ENCODE results near the gene LONP2. TPM values are rescaled to one million over a fixed set of nuclear protein-coding genes. Genes with fewer than 3 reads are reported as not detected.
A peak's percentile ranks its signal among the peaks of the same experiment; 100 is the strongest.
"Not testable (repeated sequence)": the region's sequence is repeated elsewhere in the genome, so short reads cannot be mapped to it uniquely, and the experiment has no call there.

The LONP2 gene
- total RNA-seq, 1 donor from 2014 or later: 52.2 TPM

DNA sequence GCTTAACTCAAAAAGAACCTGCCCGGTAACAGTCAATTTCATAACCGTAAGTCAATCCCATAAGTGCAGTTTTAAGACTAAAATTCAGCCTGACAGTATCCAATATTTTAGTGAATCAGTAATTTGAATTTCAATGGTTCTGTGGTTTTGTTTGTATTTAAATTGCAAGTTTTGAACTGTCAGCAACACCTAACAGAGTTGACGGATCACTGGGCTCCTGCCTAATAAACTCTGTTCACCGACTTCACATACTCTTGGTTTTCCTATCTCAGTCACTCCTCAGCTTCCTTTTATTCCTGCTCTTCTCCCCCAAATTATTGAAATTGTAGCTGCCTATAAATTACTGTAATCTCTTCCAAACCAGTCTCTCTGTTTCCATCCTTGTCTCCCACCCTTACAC is 128.6 kb downstream of the LONP2 start:
- Mint-ChIP-seq H3K4me3 (no peak overlapping the region), H3K4me1 (ENCODE audit: low read depth) (peaks cover 33% of the 10 kb centered on the region), H3K36me3 (ENCODE audit: low read depth) (peaks cover 3% of the 10 kb centered on the region), H3K27me3 (ENCODE audit: insufficient read depth) (no peaks in the 10 kb centered on the region), H3K9me3 (no peaks in the 10 kb centered on the region), H3K27ac (no peak overlapping the region)
- intact Hi-C loops (cut with micrococcal nuclease): no loop called here
- no peak for DNase-seq (ENCODE audit: low spot score)

DNA sequence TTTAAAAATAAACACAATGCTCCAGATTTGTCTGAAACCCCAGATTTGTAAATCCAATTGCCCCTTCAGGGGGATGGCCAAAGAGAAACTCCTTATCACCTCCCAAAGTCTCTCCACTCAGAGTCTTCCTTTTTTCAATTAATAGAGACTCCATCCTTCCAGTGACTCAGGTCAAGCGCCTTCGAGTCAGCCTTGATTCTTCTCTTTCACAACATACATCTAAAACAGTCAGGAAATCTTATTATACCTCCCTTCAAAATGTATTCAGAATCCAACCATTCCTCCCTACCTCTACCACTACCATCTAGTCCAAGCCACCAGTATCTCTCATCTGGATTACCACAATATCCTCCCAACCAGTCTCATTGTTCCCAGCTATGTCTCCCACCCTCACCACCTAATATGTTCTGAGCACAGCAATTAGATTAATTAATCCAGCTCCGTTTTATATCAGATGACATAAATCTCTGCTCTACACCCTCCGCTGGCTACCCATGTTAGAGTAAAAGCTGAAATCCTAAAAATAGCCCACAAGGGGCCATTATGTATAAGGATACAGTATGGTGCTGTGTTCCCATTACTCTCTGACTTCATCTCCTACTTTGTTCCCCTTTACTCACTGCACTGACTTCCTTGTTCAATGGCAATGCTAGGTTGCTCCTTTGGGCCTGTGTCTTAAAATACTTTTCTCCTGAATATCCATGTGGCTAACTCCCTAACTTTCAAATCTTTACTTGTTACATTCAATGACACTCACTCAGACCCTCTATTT is 129.3 kb downstream of the LONP2 start:
- intact Hi-C loops (cut with micrococcal nuclease): no loop called here
- no peaks in the 10 kb centered on the region for H3K9me3 Mint-ChIP-seq
- H3K27me3 Mint-ChIP-seq (ENCODE audit: insufficient read depth): no peaks in the 10 kb centered on the region

DNA sequence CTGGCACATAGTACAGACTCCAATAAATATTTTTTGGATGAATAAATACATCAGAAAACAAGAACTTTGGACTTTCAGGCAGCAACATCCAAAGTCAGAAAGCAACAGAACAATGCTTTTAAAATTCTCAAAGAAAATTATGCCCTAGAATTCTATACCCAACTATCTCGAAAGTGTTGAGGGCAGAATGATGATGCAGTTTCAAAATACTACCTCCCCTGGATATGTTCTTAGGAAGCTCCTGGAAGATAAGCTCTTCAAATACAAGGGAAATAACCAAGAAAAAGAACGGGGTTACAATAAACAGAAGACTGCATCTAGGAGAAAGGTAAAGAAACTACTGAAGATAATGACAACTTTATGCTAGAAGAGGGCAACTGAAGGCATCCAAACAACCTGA is 130.2 kb downstream of the LONP2 start:
- peaks cover 3% of the 10 kb centered on the region for H3K36me3 Mint-ChIP-seq (ENCODE audit: low read depth)
- H3K9me3 Mint-ChIP-seq: no peaks in the 10 kb centered on the region
- no peaks in the 10 kb centered on the region for H3K27me3 Mint-ChIP-seq (ENCODE audit: insufficient read depth)
- no peak overlapping the region for H3K27ac Mint-ChIP-seq
- intact Hi-C loops (cut with micrococcal nuclease): no loop called here
- H3K4me3 Mint-ChIP-seq: no peak overlapping the region
- DNase-seq (ENCODE audit: low spot score): no peak
- H3K4me1 Mint-ChIP-seq (ENCODE audit: low read depth): peaks cover 43% of the 10 kb centered on the region

More for the DNA sequence above, 129.3 kb downstream of the LONP2 start:
- H3K4me3 Mint-ChIP-seq: no peak overlapping the region
- peaks cover 3% of the 10 kb centered on the region for H3K36me3 Mint-ChIP-seq (ENCODE audit: low read depth)
- H3K4me1 Mint-ChIP-seq (ENCODE audit: low read depth): peaks cover 40% of the 10 kb centered on the region
- DNase-seq (ENCODE audit: low spot score): no peak
- H3K27ac Mint-ChIP-seq: no peak overlapping the region

- H3K4me3 Mint-ChIP-seq; H3K9me3 Mint-ChIP-seq; H3K36me3 Mint-ChIP-seq (ENCODE audit: low read depth); H3K27ac Mint-ChIP-seq; intact Hi-C loops (cut with micrococcal nuclease); H3K27me3 Mint-ChIP-seq (ENCODE audit: insufficient read depth); DNase-seq (ENCODE audit: low spot score): not testable (repeated sequence)
- H3K4me1 Mint-ChIP-seq (ENCODE audit: low read depth): peaks cover 46% of the 10 kb centered on the region
Measured at GRCh38 chr16:48377301-48377700, 133.2 kb downstream of the LONP2 start.

DNA sequence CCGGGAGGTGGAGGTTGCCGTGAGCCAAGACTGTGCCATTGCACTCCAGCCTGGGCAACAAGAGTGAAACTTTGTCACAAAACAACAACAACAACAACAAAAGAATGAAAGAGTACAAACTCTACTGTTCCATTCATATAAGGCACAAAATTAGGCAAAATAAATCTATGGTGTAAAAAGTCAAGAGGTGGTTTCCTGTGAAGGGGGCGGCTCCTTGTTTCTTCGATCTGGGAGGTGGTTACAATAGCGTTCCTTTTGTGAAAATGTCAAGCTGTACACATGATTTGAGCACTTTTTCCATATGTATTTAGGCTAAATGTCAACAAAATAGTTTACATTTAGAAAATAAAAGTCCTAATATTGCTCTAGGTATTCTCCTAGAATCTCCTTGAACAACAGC is 134.2 kb downstream of the LONP2 start:
- Mint-ChIP-seq H3K9me3 (no peaks in the 10 kb centered on the region), H3K27ac (no peak overlapping the region), H3K4me1 (ENCODE audit: low read depth) (peaks cover 48% of the 10 kb centered on the region), H3K36me3 (ENCODE audit: low read depth) (peaks cover under 1% of the 10 kb centered on the region), H3K27me3 (ENCODE audit: insufficient read depth) (no peaks in the 10 kb centered on the region), H3K4me3 (no peak overlapping the region)
- intact Hi-C loops (cut with micrococcal nuclease): no loop called here
- DNase-seq (ENCODE audit: low spot score): no peak

DNA sequence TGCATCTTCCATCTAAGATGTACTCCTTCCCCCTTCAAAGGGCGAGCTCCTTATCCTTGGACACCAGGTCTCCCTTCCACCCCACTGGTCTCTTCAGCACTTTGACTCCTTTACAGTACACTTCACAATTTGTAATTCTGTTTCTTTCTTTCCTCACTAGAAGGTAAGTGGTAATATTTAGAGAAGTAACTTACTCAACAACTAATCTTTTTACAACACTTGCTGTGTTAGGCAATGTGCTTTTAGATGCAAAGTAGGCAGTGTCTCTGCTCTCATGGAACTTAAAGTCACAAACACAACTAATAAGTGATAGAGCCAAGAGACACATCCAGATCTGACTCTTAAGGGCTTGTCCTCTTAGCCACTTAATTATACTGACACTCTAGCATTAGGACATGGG is 134.7 kb downstream of the LONP2 start:
- peaks cover 2% of the 10 kb centered on the region for H3K36me3 Mint-ChIP-seq (ENCODE audit: low read depth)
- H3K4me1 Mint-ChIP-seq (ENCODE audit: low read depth): peaks cover 54% of the 10 kb centered on the region
- H3K9me3 Mint-ChIP-seq: no peaks in the 10 kb centered on the region
- intact Hi-C loops (cut with micrococcal nuclease): no loop called here
- H3K27me3 Mint-ChIP-seq (ENCODE audit: insufficient read depth): no peaks in the 10 kb centered on the region
- H3K27ac Mint-ChIP-seq: no peak overlapping the region
- no peak for DNase-seq (ENCODE audit: low spot score)
- H3K4me3 Mint-ChIP-seq: peak overlapping the region; percentile 50

DNA sequence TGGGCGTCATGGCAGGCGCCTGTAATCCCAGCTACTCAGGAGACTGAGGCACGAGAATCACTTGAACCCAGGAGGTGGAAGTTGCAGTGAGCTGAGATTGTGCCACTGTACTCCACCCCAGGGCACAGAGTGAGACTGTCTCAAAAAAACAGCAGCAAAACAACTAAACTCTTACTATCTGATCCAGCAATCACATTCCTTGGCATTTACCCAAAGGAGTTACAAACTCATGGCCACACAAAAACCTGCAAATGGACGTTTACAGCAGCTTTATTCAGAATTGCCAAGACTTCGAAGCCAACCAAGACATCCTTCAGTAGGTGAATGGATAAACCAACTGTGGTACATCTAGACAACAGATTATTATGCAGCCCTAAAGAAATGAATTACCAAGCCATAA is 137.1 kb downstream of the LONP2 start:
- Mint-ChIP-seq H3K36me3 (ENCODE audit: low read depth) (peaks cover 3% of the 10 kb centered on the region), H3K9me3 (no peaks in the 10 kb centered on the region), H3K27me3 (ENCODE audit: insufficient read depth) (no peaks in the 10 kb centered on the region), H3K4me3 (no peak overlapping the region), H3K4me1 (ENCODE audit: low read depth) (peaks cover 59% of the 10 kb centered on the region), H3K27ac (no peak overlapping the region)
- DNase-seq (ENCODE audit: low spot score): no peak
- intact Hi-C loops (cut with micrococcal nuclease): loop anchor here (10.0 kb wide), 1 partner anchor 1406 kb away; the partner anchor contains the start of gene DNAJA2

GRCh38 chr16:48382131-48382530 is 138.0 kb downstream of the LONP2 start:
- intact Hi-C loops (cut with micrococcal nuclease): loop anchor here (10.0 kb wide), 1 partner anchor 1407 kb away; the partner anchor contains the start of gene DNAJA2
- no peaks in the 10 kb centered on the region for H3K9me3 Mint-ChIP-seq

GRCh38 chr16:48383009-48383876 is 139.1 kb downstream of the LONP2 start:
- Mint-ChIP-seq H3K36me3 (ENCODE audit: low read depth) (peaks cover 3% of the 10 kb centered on the region), H3K27ac (peak overlapping the region; percentile 1), H3K4me3 (peak overlapping the region; percentile 97), H3K9me3 (no peaks in the 10 kb centered on the region), H3K27me3 (ENCODE audit: insufficient read depth) (no peaks in the 10 kb centered on the region), H3K4me1 (ENCODE audit: low read depth) (peaks cover 47% of the 10 kb centered on the region)
- intact Hi-C loops (cut with micrococcal nuclease): loop anchor here (1.0 to 10.0 kb wide), 3 partner anchors 229 to 1408 kb away; partner anchors contain the start of gene DNAJA2
- DNase-seq (ENCODE audit: low spot score): no peak

More at GRCh38 chr16:48382131-48382530, 138.0 kb downstream of the LONP2 start:
- no peak for DNase-seq (ENCODE audit: low spot score)
- Mint-ChIP-seq H3K27me3 (ENCODE audit: insufficient read depth) (no peaks in the 10 kb centered on the region), H3K36me3 (ENCODE audit: low read depth) (peaks cover 3% of the 10 kb centered on the region), H3K27ac (no peak overlapping the region), H3K4me3 (no peak overlapping the region), H3K4me1 (ENCODE audit: low read depth) (peaks cover 52% of the 10 kb centered on the region)

DNA sequence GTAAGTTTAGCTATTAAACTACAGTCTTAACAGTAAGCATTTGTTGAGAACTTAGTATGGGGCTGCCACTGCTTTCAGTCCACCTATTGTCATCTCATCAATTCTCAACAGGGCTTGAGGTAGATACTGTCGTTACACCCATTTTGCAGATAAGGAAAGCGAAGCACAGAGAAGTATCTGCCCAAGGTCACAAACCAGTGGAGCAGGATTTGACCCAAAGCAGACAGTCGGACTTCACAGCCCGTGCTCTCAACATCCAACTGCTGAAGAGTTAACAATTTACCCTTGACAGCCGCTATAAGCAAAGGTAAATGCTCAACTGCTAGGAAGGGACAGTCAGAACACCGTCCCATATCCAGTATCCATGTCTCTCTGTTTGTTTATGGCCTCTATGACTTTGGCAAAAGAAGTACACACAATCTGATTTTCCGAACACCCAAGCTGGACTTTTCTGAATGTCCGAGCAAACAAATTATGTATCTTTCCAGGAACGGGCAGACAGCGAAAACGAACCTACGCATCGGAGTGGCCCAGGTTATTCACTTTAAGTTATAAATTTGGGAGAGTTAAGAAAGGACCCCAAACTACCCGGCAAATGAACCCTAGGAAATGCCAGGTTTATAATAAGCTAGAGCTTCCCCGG is 139.9 kb downstream of the LONP2 start:
- H3K9me3 Mint-ChIP-seq: no peaks in the 10 kb centered on the region
- intact Hi-C loops (cut with micrococcal nuclease): loop anchor here (1.0 to 10.0 kb wide), 7 partner anchors 18 to 1553 kb away; partner anchors contain the start of genes C16orf87, DNAJA2 and LONP2
- peaks cover 3% of the 10 kb centered on the region for H3K36me3 Mint-ChIP-seq (ENCODE audit: low read depth)
- peak overlapping the region; percentile 95 for H3K27ac Mint-ChIP-seq
- H3K27me3 Mint-ChIP-seq (ENCODE audit: insufficient read depth): no peaks in the 10 kb centered on the region
- DNase-seq (ENCODE audit: low spot score): no peak
- peak overlapping the region; percentile 97 for H3K4me3 Mint-ChIP-seq
- peaks cover 42% of the 10 kb centered on the region for H3K4me1 Mint-ChIP-seq (ENCODE audit: low read depth)

- Mint-ChIP-seq H3K27ac (peak overlapping the region; percentile 95), H3K36me3 (ENCODE audit: low read depth) (peaks cover 3% of the 10 kb centered on the region), H3K4me1 (ENCODE audit: low read depth) (peaks cover 36% of the 10 kb centered on the region), H3K27me3 (ENCODE audit: insufficient read depth) (no peaks in the 10 kb centered on the region), H3K4me3 (peak overlapping the region; percentile 97), H3K9me3 (no peaks in the 10 kb centered on the region)
- intact Hi-C loops (cut with micrococcal nuclease): loop anchor here (1.0 to 10.0 kb wide), 7 partner anchors 18 to 1554 kb away; partner anchors contain the start of genes C16orf87, DNAJA2 and LONP2
- DNase-seq (ENCODE audit: low spot score): peak; percentile 33
Measured at GRCh38 chr16:48384520-48385252, 140.6 kb downstream of the LONP2 start.
